ENCODE data around the gene P2RX2.
A peak's percentile ranks its signal among the peaks of the same experiment; 100 is the strongest.

The P2RX2 gene

DNA sequence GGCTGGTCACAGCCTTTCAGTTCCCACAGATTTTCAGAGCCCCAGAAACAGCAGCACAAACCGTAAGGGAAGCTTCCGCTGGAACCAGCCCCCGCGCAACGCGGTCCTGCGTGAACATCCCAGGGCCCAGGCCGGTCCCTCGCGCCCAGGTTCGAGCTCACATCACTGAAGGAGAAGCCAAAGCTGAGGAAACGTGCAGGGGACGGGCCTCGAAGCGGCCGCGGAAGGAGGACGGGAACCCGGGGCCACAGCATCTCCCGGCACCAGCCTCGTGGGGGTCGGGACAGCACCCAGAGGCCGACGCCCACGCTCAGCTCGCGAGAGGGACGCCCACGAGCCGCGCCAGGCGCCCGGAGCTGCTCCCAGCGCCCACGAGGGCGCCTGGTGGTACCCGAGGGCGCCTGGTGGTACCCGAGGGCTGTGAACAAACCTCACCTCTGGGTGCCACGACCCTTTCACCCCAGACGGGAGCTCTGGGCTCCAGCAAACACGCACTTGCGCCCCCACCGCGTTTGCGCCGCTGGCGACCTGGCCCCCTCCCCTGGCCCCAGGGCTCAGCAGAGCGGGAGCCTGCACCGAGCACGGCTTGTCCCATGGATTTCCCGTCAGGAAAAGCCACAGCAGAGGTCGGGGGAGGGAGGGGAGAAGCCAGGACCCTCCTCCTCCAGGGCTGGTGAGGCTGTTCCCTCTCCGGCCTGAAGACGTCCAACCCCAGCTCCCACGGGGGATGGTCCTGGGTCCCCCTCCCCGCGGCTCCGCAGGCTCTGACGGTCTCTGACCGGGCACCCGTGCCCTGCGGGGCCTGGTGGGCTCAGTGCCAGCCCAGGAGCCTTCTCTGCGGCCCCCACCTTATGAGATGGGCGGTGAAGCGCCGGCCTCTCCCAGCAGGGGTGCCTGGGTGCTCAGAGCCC, 15.1 kb upstream of the P2RX2 start:
- no peak for DNase-seq (ENCODE audit: low read depth)

GRCh38 chr12:132604151-132604618, 14.4 kb upstream of the P2RX2 start:
- no peak for DNase-seq (ENCODE audit: low read depth)

DNA sequence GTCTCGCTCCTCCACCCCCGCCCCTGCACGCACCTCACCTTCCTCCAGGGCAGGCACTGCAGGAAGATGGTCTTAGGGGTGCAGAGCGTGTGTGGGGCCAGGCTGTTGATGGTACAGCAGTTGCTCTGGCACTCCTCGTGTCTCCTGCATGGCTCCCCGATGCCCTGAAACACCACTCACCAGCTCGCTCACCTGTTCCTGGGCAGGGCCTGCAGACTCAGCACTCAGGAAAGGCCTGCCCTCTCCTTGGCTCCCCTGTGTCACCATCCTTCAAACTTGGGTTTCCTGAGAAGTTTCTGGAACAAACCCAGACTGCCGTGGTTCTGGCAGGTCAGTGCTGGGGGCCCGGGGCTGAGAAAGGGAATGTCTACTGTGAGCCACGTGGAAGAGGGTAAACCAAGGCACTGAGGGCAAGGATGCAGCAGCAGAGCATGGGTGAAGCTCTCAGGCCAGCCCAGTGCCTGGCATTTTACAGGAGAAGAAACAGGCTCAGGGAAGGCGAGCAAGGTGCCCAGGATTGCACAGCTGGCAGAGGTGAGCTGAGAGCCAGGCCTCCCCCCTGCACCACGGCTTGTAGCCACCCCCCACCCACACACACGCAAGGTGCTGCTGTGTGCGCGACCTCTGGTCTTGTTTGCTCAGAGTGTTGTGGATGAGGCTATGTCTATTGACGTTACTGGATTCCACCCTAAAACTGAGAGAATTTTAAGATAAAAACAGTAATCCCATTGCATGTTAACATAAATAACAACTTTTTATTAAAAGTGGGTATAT, 13.7 kb upstream of the P2RX2 start:
- DNase-seq (ENCODE audit: low read depth) = no peak

GRCh38 chr12:132605892-132606291, 12.7 kb upstream of the P2RX2 start:
- no peak for DNase-seq (ENCODE audit: low read depth)

DNA sequence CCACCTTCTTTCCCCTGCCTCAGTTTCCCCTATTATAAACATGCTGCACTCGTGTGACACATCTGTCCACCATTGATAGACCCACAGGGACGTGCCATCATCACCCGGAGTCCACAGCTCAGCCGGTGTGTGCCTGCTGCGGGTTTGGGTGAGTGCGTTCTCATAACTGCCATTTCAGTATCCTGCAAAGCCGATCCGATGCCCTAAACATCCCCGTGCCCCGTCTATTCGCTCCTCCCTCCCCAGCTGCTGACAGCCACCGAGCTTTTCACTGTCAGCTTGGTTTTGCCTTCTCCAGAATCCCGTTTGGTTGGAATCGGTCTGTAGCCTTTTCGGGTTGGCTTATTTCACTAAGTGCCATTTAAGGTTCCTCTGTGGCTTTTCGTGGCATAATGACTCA, 12.1 kb upstream of the P2RX2 start:
- DNase-seq (ENCODE audit: low read depth) = no peak

GRCh38 chr12:132606927-132607326, 11.6 kb upstream of the P2RX2 start:
- DNase-seq (ENCODE audit: low read depth) = no peak

DNA sequence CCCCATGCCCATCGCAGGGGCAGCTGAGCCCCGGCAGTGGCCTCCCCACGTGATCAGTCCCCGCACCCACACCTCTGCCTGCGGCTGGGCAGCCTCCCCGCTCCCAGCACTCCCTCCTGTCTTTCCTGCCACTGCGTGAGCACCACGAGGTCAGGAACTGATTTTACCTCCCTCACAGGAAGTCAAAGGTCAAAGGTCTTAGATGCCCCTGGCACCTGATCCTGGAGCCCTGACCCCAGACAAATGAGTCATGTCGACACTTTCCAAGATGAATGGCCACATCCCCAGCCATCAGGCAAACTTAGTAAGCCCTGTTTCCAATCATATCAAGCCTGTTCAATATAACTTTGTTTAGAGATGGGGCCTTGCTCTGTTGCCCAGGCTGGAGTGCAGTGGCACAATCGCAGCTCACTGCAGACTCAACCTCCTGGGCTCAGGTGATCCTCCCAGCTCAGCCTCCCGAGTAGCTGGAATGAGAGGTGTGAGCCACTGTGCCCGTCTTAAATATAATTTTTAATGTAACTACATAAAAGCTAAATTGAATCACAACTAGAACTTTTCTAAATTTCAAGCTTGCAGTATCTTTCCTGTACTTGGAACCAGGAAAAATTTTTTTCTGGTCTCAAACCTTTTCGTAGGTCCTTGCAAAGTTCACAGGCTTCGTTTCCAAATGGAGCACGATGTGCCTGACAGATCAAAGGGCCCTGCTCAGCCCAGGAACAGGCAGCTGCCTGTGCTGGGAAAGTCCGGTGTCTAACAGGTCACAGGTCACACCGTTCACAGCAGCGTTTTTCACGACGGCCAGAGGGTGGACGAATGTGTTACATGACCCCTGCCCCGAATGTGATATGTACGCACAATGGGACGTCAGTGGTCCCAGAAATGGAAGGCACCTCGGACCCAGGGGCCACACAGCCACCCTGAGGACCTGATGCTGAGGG, 10.1 kb upstream of the P2RX2 start:
- DNase-seq (ENCODE audit: low read depth) = no peak

DNA sequence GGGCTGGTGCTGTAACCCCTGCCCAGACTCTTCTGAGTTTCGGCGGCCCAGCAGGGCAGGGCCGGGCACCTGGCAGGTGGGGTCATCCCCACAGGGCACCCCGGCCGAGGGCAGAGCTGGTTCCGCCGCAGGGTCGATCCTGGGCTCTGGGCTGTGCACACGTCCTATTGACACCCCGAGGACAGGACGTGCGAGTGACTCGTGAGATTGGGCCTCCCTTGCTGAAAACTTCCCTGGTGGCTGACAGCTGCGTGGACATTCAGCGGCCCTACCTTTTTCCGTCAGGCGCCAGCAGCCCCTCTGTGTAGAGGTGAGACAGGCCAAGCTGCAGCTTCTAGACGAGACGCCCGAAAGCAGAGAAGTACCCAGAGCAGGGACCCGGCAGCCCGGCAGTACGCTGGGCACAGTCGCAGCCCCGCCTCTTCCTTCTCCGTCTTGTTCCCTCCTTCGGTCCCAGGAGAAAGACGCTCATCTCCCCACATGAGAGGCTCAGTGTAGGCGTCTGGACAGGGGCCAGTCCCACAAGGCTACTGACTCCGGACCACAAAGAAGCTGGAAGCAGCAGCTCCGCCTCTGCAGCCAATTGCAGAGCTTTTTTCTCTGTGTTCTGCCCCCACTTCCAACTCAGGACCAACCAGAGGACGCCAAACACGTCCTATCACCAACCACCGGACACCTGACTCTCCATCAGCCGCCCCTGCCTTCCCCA, 8.4 kb upstream of the P2RX2 start, which contains the start of gene LRCOL1:
Gene LRCOL1, minus strand, starts transcription at position 532 of the 709 bp plus-strand sequence. CDS start 4,331 bp downstream, outside the sequence.
- DNase-seq (ENCODE audit: low read depth) = peak; percentile 60

DNA sequence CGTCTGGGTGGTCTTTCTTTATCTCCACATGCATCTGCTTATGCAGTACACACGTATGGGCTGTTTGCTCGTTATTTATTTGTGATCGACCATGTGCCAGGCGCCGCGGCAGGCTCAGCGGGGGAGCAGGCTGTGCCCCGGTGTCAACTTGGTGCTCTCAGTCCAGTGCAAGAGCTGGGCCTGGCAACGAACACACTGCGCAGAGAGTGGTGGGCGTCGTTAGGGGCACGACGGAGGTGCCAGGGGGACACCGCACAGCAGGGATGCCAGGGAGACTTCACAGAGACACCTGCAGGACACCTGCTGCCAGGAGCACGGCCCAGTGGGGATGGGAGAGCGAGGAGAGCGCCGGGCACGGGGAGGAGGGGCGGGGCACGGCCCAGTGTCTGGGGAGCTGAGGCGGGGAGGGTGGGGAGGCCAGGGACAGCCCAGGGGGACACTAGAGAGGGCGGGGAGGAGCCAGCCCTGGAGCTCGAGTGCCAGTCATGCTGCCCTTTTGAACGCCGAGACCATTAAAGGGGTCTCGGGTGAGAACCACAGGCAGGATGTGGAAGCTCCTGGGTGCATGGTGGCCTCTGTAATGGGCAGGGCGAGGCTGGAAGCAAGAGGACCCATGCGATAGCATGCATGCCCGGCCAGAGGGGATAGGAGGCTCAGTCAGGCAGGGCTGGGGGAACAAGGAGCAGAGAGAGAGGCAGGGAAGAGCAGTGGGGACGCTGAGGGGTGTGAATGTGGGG, 7.5 kb upstream of the P2RX2 start:
- DNase-seq (ENCODE audit: low read depth) = no peak

- DNase-seq (ENCODE audit: low read depth) = no peak
These were observed 7.0 kb upstream of the P2RX2 start for GRCh38 chr12:132611620-132612019.

DNA sequence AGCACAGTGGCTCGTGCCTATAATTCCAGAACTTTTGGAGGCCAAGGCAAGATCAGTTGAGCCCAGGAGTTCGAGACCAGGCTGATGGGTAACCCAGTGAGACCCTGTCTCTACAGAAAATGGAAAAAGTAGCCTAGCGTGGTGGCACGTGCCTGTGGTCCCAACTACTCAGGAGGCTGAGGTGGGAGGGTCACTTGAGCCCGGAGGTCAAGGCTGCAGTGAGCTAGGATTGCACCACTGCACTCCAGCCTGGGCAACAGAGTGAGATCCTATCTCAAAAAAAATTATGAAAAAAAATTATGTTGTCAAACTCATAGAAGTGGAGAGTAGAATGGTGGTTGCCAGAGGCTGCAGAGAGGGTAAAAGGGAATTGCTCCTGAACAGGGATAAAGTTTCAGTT, 4.5 kb upstream of the P2RX2 start:
- DNase-seq (ENCODE audit: low read depth) = no peak

DNA sequence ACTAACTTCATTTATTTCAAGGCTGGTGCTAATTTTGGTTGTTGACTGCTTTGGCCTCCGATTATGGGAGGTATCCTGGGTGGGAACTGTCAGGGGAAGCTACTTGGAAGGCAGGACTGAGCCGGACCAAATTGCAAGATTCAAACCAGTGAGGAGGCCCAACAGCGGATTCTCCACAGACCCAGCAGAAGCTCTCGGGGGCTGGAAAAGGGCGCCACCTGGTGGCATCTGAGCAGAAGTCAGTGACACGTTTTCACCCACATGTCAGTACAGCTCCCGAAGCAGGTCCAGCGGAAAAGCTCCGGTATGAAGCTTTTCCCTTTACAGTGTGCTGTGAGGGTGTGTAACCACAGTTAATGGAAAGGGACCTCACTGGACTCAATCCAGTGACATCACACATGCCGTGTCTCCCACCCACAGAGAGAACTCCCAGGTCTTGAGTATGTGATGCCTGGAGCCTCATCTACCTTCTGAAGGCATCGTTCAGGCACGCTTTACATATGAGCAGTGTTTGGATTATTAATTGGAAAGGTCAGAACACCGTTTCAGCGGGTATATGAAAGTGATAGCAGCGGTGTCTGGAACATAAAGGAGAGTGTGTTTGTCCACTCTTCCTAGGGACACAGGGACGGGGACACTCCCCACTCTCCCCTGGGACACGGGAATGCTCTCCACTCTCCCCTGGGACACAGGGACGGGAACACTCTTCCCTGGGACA, 3.6 kb upstream of the P2RX2 start:
- DNase-seq (ENCODE audit: low read depth) = peak; percentile 63

DNA sequence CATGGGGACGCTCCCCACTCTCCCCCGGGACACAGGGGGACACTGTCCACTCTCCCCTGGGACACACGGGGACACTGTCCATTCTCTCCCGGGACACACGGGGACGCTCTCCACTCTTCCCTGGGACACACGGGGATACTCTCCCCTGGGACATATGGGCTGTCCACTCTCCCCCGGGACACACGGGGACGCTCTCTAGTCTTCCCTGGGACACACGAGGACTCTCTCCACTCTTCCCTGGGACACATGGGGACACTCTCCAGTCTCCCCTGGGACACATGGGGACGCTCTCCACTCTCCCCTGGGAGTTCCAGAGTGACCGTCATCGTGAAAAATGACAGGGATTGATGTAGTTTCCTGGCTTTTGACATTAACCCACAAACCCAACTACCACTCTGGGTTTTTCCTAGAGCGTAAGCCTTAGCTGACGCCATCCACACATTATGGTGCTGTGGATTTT, 3.0 kb upstream of the P2RX2 start:
- DNase-seq (ENCODE audit: low read depth) = no peak

GRCh38 chr12:132617135-132617701, 1.4 kb upstream of the P2RX2 start:
- no peak for DNase-seq (ENCODE audit: low read depth)

DNA sequence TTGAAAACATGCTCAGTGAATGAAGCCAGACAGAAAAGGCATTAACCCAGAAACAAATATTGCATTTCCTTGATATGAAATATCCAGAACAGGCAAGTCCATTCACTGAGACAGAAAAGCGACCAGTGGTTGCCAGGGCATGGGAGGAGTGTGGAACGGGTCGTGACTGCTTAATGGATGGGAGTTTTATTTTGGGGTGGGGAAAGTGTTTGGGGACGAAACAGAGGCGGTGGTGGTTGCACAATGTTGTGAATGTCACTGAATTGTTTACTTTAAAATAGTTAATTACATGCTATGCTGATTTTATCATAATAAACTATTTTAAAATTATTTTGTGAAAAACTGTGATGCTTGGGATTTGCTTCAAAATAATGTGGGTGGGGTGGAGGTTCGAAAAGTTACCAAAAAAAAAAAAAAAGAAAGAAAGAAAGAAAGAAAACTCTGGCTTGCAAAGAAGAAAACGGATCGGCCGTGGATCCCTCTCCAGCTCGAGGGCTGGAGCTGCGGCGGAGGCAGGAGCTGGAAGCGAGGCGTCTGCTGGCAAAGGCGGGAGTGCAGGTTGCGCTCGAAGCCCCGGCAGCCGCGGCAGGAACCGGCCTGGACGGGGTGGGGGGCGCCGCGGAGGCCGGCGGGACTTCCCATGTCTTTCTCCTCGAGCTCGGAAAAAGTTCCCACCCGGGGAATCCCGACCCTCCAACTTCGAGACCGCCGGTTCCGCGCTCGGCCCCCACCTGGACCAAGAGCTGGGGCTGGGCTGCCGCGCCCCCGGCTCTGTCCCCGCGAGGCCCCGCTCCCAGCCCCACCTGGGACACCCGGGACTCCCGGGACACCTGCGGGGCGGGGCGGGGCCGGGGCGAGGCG, 524 bp upstream of the P2RX2 start:
- no peak for DNase-seq (ENCODE audit: low read depth)

GRCh38 chr12:132619071-132619385, 452 bp downstream of the P2RX2 start:
- DNase-seq (ENCODE audit: low read depth) = no peak

DNA sequence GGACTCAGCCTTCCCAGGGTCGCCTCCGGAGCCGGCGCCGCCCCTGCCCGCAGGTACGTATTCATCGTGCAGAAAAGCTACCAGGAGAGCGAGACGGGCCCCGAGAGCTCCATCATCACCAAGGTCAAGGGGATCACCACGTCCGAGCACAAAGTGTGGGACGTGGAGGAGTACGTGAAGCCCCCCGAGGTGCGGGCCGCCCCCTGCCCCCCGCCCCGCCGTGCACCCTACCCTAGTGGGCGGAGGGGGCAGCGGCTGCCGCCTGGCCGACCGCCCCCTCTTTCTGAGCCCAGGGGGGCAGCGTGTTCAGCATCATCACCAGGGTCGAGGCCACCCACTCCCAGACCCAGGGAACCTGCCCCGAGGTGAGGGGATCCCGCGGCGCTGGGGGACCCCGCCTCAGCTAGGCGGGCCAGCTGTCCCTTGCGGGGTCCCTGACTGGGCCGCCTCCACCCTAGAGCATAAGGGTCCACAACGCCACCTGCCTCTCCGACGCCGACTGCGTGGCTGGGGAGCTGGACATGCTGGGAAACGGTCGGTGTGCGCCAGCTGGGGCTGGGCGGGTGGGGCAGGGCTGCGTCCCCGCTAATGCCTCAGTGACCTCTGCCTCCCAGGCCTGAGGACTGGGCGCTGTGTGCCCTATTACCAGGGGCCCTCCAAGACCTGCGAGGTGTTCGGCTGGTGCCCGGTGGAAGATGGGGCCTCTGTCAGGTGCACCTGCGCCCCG, 973 bp downstream of the P2RX2 start:
- DNase-seq (ENCODE audit: low read depth) = no peak
